DMS 273 (cell line): ENCODE results near the gene ACVR1C.

Experiments
- DNase-seq: peaks from one replicate; lab custom pipeline; 2025; ENCODE audit not compliant: unreplicated experiment; lab: John Stamatoyannopoulos, UW

Gene ACVR1C

DNA sequence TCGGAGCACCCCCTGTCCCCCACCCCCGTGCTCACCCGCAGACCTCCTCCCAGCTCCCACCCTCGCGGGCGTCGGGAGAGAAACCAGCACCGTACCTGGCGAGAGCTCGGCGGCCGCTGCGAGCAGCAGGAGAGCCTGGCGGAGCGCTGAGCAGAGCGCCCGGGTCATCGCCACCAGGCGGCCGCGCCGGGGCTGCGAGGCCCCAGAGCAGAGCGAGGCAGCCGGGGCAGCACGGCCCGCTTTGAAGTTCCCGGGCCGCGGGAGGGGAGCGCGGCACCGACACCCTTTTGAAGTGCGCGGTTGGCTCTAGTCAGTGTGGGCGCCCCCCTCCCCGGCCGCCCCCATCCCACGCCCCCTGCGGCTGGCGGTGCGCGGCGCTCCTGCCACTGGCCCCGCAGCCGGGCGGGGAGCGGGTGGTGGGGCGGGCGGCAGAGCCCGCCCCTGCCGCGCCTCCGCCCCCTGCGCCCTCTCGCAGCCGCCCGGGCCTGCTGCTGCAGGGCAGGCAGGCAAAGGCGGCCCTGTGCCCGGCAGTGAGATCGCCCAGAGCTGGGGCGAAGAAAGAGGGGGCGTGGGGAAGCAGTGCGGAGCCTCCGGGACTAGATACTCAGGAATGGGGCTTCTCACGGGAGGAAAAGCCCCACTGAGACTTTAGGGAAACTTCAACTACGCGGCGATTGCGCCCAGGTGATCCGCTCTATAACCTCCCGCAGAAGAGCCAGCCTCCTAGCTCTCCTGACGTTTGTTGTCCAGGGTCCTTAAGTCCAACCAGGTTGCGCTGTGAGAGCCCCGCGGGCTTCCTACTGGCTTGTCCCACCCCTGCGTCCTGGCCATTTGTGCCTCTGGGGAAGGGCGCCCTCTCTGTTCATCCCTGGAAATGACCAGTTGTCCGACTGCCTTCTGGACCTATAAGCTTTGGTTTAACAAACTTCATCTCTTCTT lies at the start of gene ACVR1C:
Gene ACVR1C, minus strand, starts transcription at position 388 of the 939 bp plus-strand sequence. Its CDS starts 220 bp downstream, at position 168.
- peak; percentile 95 for DNase-seq

DNA sequence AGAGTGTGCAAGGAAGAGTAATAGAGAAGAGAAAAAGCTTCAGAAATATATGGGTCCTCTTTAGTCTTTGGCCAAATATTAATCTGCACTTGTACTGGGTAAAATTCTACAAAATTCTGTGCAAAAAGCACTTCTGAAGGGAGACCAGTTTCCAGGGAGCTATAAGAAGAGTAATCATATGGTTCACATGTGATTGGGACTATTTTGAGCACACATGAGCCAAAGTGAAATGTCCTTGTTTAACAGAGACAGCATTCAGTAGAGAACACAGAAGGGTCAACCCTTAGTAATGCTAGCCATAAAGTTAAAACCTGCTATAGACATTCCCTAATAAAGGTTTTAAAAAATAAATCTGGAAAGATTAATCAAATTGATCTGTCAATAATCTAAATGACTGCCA lies 49.3 kb upstream of the ACVR1C start:
- DNase-seq = no peak

DNA sequence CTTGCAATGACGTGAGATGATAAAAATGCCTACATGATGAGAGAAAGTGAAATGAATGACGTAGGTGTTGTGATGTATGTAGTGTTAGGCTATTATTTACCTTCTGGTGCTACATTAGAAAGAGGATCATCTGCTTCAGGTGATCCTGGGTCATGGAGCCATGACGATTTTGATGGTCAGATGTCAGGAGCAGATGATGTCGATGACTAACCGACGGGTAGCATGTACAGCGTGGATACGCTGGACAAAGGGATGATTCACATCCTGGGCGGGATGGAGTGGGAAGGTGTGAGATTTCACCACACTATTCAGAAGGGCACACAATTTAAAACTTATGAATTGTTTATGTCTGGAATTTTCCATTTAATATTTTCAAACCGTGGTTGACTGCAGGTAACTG lies 43.5 kb upstream of the ACVR1C start:
- no peak for DNase-seq

- no peak for DNase-seq
Measured at GRCh38 chr2:157662401-157662800, 33.7 kb upstream of the ACVR1C start.

GRCh38 chr2:157661776-157662175 lies 33.1 kb upstream of the ACVR1C start:
- DNase-seq = no peak

- DNase-seq = no peak
Measured at GRCh38 chr2:157657858-157658257, 29.2 kb upstream of the ACVR1C start.

DNA sequence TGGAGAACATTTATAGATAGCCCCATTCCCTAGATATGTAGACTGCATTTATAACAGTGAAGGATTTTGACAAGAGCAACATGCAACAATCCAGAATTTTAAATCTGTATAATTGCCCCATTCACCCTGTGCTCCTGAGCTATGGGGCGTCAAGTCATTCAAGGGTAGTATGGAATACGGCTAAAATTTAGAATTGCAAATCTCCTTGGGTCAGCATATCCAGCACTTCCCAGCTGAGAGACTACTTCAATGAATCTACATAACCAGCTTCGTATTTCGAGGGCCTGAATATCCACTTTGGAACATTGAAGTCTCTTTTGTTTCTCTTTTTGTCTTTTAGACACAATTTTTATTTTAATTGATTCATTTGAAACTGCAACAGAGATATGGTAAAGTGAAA lies 28.4 kb upstream of the ACVR1C start:
- no peak for DNase-seq

DNA sequence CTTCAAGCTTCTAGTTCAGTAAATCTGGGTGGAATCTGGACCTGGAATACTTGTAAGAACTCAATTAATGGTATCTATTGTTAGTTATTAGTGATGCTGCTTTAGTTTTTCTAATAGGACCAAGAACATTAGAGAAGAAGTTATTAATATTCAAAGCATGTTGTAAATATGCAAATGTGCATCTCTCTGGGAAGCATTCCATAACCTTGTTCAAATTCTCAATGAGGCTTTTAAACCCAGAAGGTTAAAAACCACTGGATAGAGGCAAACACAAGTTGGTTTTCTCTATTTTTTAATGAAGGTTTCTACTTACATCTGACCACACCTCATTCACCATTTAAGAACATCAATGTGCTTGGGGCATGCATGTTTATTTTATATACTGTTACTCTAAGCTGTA lies 16.1 kb upstream of the ACVR1C start:
- DNase-seq = no peak

DNA sequence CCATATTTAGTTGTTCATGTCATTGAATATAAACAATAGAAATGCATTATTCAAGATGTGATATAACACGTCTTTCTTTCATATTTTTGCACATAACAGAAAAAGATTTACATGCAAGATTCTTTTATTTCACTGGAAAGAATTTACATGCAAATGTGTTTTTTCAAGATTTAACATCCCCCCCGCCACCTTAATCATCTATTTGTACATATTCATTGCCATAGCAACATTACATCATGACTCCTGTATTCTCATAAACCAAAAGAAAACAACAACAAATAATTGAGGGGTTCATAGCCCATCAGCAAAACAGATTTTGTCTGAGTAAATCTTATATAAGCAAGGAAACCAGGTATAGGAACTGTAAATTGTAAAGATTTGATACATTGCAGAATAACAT lies 3.2 kb upstream of the ACVR1C start:
- DNase-seq = no peak

- peak; percentile 41 for DNase-seq
Measured at GRCh38 chr2:157627594-157628476, 829 bp downstream of the ACVR1C start.

- DNase-seq = no peak
Measured at GRCh38 chr2:157625296-157625695, 3.4 kb downstream of the ACVR1C start.

- no peak for DNase-seq
Measured at GRCh38 chr2:157620956-157621355, 7.7 kb downstream of the ACVR1C start.

- DNase-seq = no peak
Measured at GRCh38 chr2:157611726-157612125, 16.9 kb downstream of the ACVR1C start.

DNA sequence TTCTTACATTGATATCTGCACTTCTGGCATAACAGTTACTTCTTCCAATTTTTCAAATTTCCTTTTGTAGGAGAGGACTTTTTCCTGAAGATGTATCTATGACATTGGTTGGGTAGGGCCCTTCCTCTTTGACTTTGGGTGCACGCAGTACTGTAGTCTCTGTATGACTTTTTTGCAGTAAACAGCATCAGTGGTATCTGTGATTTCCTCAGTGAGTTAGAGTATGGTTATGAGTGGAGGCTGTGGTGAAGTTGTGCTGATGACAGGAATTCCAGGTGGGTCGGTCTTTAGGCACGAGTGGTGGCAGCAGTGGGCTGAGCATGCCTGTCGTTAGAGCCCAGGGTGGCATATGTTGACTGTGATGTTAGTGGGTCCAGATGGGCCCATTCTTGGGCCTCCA lies 17.6 kb downstream of the ACVR1C start:
- DNase-seq = no peak

GRCh38 chr2:157606534-157606933 lies 22.1 kb downstream of the ACVR1C start:
- DNase-seq = no peak

- DNase-seq = no peak
Measured at GRCh38 chr2:157603198-157603597, 25.5 kb downstream of the ACVR1C start.

DNA sequence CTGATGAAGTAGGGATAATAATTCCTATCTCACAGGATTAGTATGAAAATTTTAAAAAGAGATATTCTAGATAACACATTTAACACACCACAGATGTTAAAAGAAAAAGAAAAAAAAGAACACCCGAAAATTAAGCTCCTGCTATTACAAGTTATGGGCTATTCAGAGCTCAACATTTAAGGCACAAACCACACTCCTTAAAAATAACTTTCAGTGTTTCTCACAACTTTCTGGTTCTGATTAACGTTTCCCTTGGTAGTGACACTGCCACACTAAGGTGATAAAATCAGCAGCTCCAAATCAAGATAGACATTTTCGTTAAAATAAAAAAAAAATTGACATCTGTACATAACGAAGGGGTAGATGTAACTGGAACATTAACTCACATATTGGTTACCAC lies 26.9 kb downstream of the ACVR1C start:
- no peak for DNase-seq

DNA sequence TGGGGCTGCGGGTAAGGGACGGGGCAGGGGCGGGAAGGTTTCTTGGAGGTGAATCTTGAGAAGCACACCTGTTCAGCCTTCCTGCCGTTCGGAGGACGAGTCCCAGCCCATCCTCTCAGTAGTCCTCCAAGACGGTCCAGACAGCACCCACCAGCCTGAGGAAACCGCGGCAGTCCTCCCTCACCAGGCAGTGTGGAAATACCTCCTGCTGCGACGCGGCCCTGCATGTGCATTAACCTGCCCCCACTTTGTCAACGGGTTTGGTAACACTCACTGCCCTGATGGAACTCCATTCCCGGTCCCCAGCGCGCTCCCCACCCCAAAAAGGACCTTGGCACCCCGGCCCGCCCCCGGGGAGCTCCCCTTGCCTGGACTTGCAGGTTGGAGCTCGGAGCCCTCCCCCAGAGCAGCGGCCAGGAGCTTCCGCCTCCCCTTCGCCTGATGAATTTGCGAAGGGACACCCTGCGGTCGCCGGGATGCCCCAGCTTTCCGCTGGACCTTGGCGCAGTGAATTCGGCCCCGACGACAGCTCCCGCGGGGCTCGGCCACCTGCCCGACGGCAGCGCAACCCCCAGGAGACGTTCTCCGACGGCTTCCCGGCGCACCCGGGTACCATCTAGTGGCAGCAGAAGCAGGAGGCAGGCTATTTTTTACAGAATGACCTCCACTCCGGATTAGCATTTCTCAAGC lies 31.5 kb downstream of the ACVR1C start:
- no peak for DNase-seq

DNA sequence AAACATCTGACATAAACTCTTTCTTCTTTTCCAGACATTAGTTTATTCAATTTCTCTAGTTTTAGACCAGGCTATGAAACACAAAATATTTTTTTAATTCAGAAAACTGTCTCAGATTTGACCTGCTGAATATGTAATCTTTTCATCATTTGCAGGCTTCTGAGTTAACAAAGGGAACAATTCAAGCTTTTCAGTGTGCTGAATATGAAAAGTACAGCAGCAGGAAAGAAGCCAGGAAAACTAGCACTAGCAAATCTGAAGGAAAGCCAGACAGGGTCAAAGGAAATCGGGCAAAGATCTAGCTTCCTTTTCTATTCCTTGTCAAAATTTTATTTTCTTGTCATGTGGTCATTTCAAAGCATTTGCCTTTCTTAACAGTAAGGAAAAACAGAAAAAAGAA lies 35.3 kb downstream of the ACVR1C start:
- DNase-seq = no peak

- peak; percentile 73 for DNase-seq
Measured at GRCh38 chr2:157592948-157593347, 35.7 kb downstream of the ACVR1C start.

DNA sequence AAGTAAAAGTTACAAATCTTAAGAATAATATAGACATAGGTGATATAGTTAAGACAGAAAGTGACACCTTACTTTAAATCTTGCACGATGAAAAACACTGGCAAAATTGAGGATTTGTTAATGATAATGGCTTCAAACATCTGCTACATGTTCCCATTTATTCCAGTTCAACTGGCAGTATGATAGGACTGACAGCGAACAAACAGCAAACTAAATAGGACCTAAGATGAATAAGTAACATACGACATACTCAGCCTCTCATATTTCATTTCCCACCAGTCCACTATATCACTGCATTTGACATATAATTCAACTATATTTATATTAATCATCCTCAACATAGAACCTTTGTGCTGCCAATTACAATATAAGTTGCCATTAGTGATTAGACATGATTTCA lies 36.3 kb downstream of the ACVR1C start:
- peak; percentile 34 for DNase-seq
